ENCODE results near the gene COL6A3.

COL6A3 gene

GRCh38 chr2:237434866-237435311 lies 20.9 kb upstream of the COL6A3 start:
- H3K27ac ChIP-seq: peak overlapping the region; percentile 61 to 88
- TF ChIP-seq, protein P1, sequence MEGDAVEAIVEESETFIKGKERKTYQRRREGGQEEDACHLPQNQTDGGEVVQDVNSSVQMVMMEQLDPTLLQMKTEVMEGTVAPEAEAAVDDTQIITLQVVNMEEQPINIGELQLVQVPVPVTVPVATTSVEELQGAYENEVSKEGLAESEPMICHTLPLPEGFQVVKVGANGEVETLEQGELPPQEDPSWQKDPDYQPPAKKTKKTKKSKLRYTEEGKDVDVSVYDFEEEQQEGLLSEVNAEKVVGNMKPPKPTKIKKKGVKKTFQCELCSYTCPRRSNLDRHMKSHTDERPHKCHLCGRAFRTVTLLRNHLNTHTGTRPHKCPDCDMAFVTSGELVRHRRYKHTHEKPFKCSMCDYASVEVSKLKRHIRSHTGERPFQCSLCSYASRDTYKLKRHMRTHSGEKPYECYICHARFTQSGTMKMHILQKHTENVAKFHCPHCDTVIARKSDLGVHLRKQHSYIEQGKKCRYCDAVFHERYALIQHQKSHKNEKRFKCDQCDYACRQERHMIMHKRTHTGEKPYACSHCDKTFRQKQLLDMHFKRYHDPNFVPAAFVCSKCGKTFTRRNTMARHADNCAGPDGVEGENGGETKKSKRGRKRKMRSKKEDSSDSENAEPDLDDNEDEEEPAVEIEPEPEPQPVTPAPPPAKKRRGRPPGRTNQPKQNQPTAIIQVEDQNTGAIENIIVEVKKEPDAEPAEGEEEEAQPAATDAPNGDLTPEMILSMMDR (IDR thresholded peaks at IDR 0.05): no peak
- DNase-seq (ENCODE audit: low spot score): no peak
- H3K4me3 ChIP-seq: no peak overlapping the region

DNA sequence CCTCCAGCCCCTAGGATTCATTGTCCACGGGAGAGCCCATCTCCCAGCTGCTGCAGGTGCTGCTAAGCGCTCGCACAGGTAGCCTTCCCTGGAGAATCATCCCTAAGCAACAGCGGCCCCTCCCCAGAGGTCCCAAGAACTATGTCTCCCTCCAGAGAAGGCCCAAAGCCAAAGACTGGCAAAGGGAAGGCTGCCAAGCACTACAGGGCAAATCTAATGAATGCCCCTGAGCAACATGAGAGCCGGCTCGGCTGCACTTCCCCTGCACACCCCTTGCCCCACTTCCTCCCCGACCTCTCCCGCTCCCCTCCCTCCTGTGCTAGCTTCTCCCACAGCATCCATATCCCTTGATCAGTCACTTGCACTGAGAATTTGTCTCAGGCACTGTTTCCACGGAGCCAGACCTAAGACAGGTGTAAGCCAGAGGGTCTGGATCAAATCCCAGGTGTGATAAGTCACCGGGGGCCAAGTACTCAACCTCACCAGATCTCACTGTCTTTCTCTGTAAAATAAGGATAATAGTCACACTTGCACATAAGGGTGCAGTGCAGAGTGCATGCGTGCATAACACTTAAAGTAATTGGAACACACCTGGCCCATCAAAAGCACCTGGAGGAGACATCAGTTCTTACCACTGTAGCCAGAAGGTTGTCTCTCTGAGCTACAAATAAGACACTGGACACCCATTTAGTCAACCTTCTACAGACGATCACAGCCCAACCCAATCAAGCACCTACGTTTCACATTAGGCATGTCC lies 20.1 kb upstream of the COL6A3 start:
- Histone ChIP-seq H3K4me3 (no peak overlapping the region), H3K27ac (no peak overlapping the region)
- TF ChIP-seq, protein P1 (IDR thresholded peaks at IDR 0.05): no peak
- DNase-seq (ENCODE audit: low spot score): no peak

DNA sequence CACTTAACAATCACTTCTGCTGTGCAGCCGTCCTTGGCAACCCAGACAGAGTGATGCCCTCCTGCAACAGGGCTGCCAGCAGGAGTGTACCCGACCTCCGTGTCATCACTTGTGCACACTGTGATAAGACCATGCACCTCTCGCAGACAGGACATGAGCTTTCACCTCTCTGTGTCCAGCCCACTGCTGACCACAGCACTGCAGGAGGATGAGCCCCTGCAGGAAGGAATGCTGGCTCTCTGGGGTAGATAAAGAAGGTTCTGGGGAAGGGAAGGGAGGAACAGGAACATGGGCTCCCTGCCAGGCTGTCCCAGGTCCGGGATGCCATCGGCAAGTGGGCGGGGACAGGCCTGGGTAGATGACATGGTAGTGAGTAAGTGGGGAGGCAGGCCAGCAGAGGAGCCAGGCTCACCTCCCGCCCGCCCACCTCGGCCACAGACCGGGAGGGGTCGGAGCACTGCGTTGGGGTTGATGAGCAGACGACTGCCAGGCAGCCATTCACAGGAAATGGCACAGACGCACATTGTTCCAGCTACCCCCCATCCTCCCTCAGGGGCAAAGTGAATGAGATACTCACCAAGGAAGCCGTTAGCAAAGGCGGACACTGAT lies 18.6 kb upstream of the COL6A3 start:
- H3K4me3 ChIP-seq: no peak overlapping the region
- peak overlapping the region in 1 of 2 donors; percentile 3 for H3K27ac ChIP-seq
- TF ChIP-seq, protein P1 (IDR thresholded peaks at IDR 0.05): no peak
- DNase-seq (ENCODE audit: low spot score): no peak

- no peak overlapping the region for H3K4me3 ChIP-seq
- no peak overlapping the region for H3K27ac ChIP-seq
- TF ChIP-seq, protein P1 (IDR thresholded peaks at IDR 0.05): no peak
- DNase-seq (ENCODE audit: low spot score): no peak
Observed at GRCh38 chr2:237431837-237432236, 17.9 kb upstream of the COL6A3 start.

DNA sequence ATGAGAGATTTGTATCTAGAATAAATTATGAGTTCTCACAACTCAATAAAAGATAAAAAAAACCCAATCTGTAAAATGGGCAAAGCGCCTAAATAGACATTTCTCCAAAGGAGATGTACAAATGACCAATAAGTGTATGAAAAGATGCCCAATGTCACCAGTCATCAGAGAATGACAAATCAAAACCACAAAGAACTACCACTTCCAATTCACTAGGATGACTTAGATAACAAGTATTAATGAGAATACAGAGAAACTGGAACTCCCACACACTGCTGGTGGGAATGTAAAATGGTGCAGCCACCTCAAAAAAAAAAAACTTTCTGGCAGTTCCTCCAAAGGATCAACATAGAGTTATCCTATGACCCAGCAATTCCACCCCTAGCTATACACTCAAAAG lies 17.4 kb upstream of the COL6A3 start:
- H3K27ac ChIP-seq: no peak overlapping the region
- H3K4me3 ChIP-seq: no peak overlapping the region
- no peak for DNase-seq (ENCODE audit: low spot score)
- TF ChIP-seq, protein P1 (IDR thresholded peaks at IDR 0.05): no peak

DNA sequence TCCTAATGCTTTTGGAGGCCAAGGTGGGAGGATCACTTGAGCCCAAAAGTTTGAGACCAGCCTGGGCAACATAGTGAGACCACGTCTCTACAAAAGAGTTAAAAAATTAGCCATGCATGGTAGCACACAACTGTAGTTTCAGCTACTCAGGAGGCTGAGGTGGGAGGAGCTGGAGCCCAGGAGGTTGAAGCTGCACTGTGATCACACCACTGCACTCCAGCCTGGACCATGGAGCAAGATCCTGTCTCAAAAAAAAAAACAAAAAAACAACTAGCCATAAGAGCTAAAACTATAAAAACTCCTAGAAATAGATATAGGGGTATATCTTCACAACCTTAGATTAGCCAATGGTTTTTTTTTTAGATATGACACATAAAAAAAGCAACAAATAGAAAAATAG lies 16.9 kb upstream of the COL6A3 start:
- no peak for DNase-seq (ENCODE audit: low spot score)
- Histone ChIP-seq H3K4me3 (no peak overlapping the region), H3K27ac (no peak overlapping the region)
- TF ChIP-seq, protein P1 (IDR thresholded peaks at IDR 0.05): no peak

DNA sequence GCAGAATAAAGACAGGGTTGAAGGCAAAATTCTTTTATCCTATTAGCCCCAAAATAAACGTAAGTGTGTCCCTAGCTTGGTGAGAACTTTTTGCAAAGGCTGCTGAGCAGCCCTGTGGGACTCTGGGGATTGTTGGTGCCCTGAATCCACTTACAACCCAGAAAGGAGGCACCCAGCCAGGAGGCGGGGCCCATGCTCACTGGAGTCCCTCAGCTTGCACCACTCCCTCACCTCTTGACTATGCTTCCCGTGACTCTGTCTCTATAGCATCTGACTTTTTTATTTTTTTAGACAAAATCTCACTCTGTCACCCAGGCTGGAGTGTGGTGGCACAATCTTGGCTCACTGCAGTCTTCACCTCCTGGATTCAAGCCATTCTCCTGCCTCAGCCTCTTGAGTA lies 15.8 kb upstream of the COL6A3 start:
- H3K27ac ChIP-seq: no peak overlapping the region
- TF ChIP-seq, protein P1 (IDR thresholded peaks at IDR 0.05): no peak
- H3K4me3 ChIP-seq: no peak overlapping the region

More for the DNA sequence above, 15.8 kb upstream of the COL6A3 start:
- DNase-seq (ENCODE audit: low spot score): no peak

Data from coronary artery (tissue), 2 donors.